Right lobe of liver (tissue), 6 donors: ENCODE results near the gene SNX10. TPM values are rescaled to one million over a fixed set of nuclear protein-coding genes. Genes with fewer than 3 reads are reported as not detected.

Experiments
- ATAC-seq, 4 donors: fragments of 200-7000 bp; cut with Tn5 transposase; one replicate each; pipeline ENCODE4 v1.9.1; 2020; ENCODE audit warnings: mild to moderate bottlenecking in 4 of 4, moderate library complexity in 4 of 4
- DNase-seq, 3 donors: peaks; one replicate each; pipeline ENCODE4 v3.0.0-alpha.2; 2020
- H3K27ac ChIP-seq, 3 donors: fragments of 200-600 bp; one replicate each; pipeline ENCODE4 v1.8.0; 2022
- H3K27me3 ChIP-seq, 2 donors: fragments of 200-600 bp; one replicate each; pipeline ENCODE4 v1.8.0; 2022
- H3K36me3 ChIP-seq, 4 donors: fragments of 200-600 bp; sonication (generic) in 1 of 4; one replicate each; pipeline versions ENCODE4 v1.5.1 to v1.8.0; 2017 to 2022; ENCODE audit warnings: control low read depth in 1 of 4
- H3K4me1 ChIP-seq, 4 donors: fragments of 200-600 bp; sonication (generic) in 1 of 4; one replicate each; pipeline versions ENCODE4 v1.5.1 to v1.8.0; 2017 to 2022; ENCODE audit warnings: control low read depth in 1 of 4
- H3K4me3 ChIP-seq, 3 donors: fragments of 200-600 bp; one replicate each; pipeline ENCODE4 v1.8.0; 2022
- H3K9me3 ChIP-seq, 4 donors: fragments of 200-600 bp; sonication (generic) in 1 of 4; one replicate each; pipeline versions ENCODE4 v1.5.1 to v1.8.0; 2017 to 2022; ENCODE audit warnings: control low read depth in 1 of 4
- CTCF ChIP-seq, 4 donors: fragments of 200-600 bp in 3 of 4; fragments of 450-650 bp in 1 of 4; IDR thresholded peaks; one replicate each; pipeline versions ENCODE4 v1.5.1 to v1.8.0; 2016 to 2022; ENCODE audit warnings: antibody characterized with exemption in 4 of 4, mild to moderate bottlenecking in 2 of 4
- POLR2A ChIP-seq: fragments of 450-650 bp; IDR thresholded peaks from one replicate; pipeline ENCODE4 v1.6.1; 2017; ENCODE audit warnings: antibody characterized with exemption, mild to moderate bottlenecking
- WGBS: methylation state at CpG from one replicate; pipeline ENCODE4 v1.1.6; 2018; ENCODE audit warnings: low coverage, low lambda C conversion rate; ENCODE audit not compliant: insufficient coverage; ENCODE audit errors: missing lambda C conversion rate; 5-methylcytosine and 5-hydroxymethylcytosine counted together
- intact Hi-C, 2 donors: fragments of 100-400 bp; cut with DNase I; formaldehyde crosslinking; loops; one replicate each; pipeline versions ENCODE4 v1.11.2 to v1.14.1; 2022
- total RNA-seq, 6 experiments: library from RNA; depleted of rRNA in 2 of 6; stranded (reverse); fragments of >200 nt in 2 of 6; fragmentation: NEBNext Ultra II Directional in 3 of 6; extraction: Animal tissue kit (Norgen Biotek cat#: 25700) in 3 of 6; gene quantifications; one replicate each; pipeline versions ENCODE4 v1.1.0 to v1.2.4, GENCODE V29; 2016 to 2023
- donor health status: DM: no; HTN: yes; CAD: no.
- donor health status: DM: no; HTN: no; CAD: no.
- donor health status: DM: no; HTN: no; CAD: no.
- donor health status: DM: no; HTN: yes; CAD: no.
- donor health status: DM: no; HTN: yes; CAD: no.

The SNX10 gene
- total RNA-seq, 6 experiments from 2014 or later, result 10.1 to 59.0 (median 37.7) TPM

DNA sequence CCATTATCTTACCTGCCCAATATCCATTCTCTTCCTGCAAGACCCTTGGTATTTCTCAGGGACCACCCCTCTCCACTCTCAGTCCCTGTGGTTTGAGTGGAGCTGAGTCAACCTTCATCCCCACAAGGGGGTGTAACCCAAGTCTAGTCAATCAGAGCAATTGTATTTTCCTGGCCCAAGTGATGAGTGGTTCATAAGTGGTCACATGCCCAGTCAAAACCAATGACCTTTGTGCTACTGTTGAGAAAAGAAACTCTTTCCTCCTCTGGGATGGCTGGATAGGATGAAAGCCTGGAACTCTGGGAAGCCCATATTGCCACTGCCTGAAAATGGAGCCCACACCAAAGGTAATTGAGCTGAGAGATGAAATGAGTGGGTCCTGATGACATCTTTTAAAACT lies 93.6 kb downstream of the SNX10 start:
- Histone ChIP-seq H3K36me3 (no peaks in the 10 kb centered on the region), H3K4me1 (no peaks in the 10 kb centered on the region), H3K27me3 (no peaks in the 10 kb centered on the region), H3K4me3 (no peak overlapping the region), H3K9me3 (no peaks in the 10 kb centered on the region), H3K27ac (no peak overlapping the region)
- no peak for TF ChIP-seq CTCF (IDR thresholded peaks at IDR 0.05)
- TF ChIP-seq POLR2A, result no peak
- no peak for ATAC-seq
- no peak for DNase-seq
- intact Hi-C loops, result loop anchor here in 1 of 2 donors (10.0 kb wide), 1 partner anchor 260 kb away; no protein-coding TSS in a partner anchor

DNA sequence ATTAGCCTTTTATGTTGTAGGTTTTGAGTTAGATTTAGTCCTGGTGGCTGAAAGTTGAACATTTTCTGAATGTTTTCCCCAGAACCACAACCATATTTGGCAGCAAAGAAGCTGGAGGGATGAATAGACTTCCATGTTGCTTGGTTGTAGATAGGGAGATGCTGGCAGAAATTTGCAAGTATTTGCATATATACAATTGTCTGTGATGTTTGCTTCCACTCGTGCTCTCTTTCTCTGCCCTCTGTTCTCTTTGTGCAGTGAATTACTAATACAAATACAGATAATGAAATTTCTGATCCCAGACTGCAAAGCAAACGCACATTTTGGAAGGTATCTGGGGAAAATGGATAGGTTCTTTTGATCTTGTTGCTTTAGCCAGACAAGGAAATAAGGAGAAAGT lies 96.1 kb downstream of the SNX10 start:
- Histone ChIP-seq H3K9me3 (no peaks in the 10 kb centered on the region), H3K36me3 (no peaks in the 10 kb centered on the region), H3K27ac (no peak overlapping the region), H3K4me3 (no peak overlapping the region), H3K4me1 (no peaks in the 10 kb centered on the region), H3K27me3 (no peaks in the 10 kb centered on the region)
- intact Hi-C loops, result loop anchor here in 1 of 2 donors (10.0 kb wide), 1 partner anchor 257 kb away; no protein-coding TSS in a partner anchor
- WGBS, result 43% methylated on average over 2 of the region's 2 CpGs
- DNase-seq (no peak), ATAC-seq (no peak)
- TF ChIP-seq POLR2A (no peak), CTCF (IDR thresholded peaks at IDR 0.05) (no peak)

GRCh38 chr7:26388256-26388655 lies 96.6 kb downstream of the SNX10 start:
- no peaks in the 10 kb centered on the region for H3K4me1 ChIP-seq
- no peaks in the 10 kb centered on the region for H3K36me3 ChIP-seq
- DNase-seq (no peak), ATAC-seq (no peak)
- intact Hi-C loops, result loop anchor here in 1 of 2 donors (10.0 kb wide), 1 partner anchor 257 kb away; no protein-coding TSS in a partner anchor
- no peak overlapping the region for H3K27ac ChIP-seq
- H3K4me3 ChIP-seq, result no peak overlapping the region
- TF ChIP-seq CTCF (IDR thresholded peaks at IDR 0.05) (no peak), POLR2A (no peak)
- 57% methylated on average over 4 of the region's 4 CpGs for WGBS
- no peaks in the 10 kb centered on the region for H3K9me3 ChIP-seq
- no peaks in the 10 kb centered on the region for H3K27me3 ChIP-seq

- intact Hi-C loops, result no loop called here
These were observed 98.4 kb downstream of the SNX10 start for GRCh38 chr7:26390016-26390415.

More at GRCh38 chr7:26390016-26390415, 98.4 kb downstream of the SNX10 start:
- ATAC-seq, result no peak
- Histone ChIP-seq H3K27ac (no peak overlapping the region), H3K4me3 (no peak overlapping the region), H3K36me3 (no peaks in the 10 kb centered on the region), H3K9me3 (no peaks in the 10 kb centered on the region), H3K27me3 (no peaks in the 10 kb centered on the region), H3K4me1 (no peaks in the 10 kb centered on the region)
- 73% methylated on average over 2 of the region's 2 CpGs for WGBS
- DNase-seq, result no peak
- TF ChIP-seq POLR2A, result no peak
- TF ChIP-seq CTCF (IDR thresholded peaks at IDR 0.05), result no peak
